Stomach (tissue), 9 donors: Measurements from ENCODE around the gene KCNC1. TPM values are rescaled to one million over a fixed set of nuclear protein-coding genes. Genes with fewer than 3 reads are reported as not detected.

Source experiments
- DNase-seq, 2 donors: peaks; one replicate each; pipeline versions ENCODE4 v3.0.0 to v3.0.0-alpha.2; 2013 to 2019
- H3K27ac ChIP-seq, 5 donors: fragments of 200-600 bp in 4 of 5; sonication (generic) in 4 of 5; one replicate each; pipeline ENCODE4 v1.5.1; 2013 to 2019; ENCODE audit warnings: mild to moderate bottlenecking in 1 of 5, moderate library complexity in 1 of 5
- H3K27me3 ChIP-seq, 3 donors: fragments of 200-600 bp; sonication (generic); one replicate each; pipeline ENCODE4 v1.5.1; 2017 to 2019; ENCODE audit warnings: mixed run types in 1 of 3
- H3K36me3 ChIP-seq, 4 donors: fragments of 200-600 bp; sonication (generic); 1 replicate in 3 of 4; 2 replicates in 1 of 4; pipeline ENCODE4 v1.5.1; 2016 to 2019
- H3K4me1 ChIP-seq, 4 donors: fragments of 200-600 bp; sonication (generic); one replicate each; pipeline ENCODE4 v1.5.1; 2016 to 2019
- H3K4me3 ChIP-seq, 4 donors: fragments of 200-600 bp; sonication (generic) in 3 of 4; one replicate each; pipeline ENCODE4 v1.5.1; 2016 to 2019; ENCODE audit warnings: mild to moderate bottlenecking in 1 of 4
- H3K9me3 ChIP-seq, 4 donors: fragments of 200-600 bp; sonication (generic); one replicate each; pipeline ENCODE4 v1.5.1; 2016 to 2019
- EP300 ChIP-seq: sonication (generic); formaldehyde crosslinking; IDR thresholded peaks from one replicate; pipeline ENCODE4 v1.6.1; 2017; ENCODE audit warnings: antibody characterized with exemption
- POLR2A ChIP-seq, 4 donors: fragments of 450-650 bp; IDR thresholded peaks; one replicate each; pipeline ENCODE4 v1.6.1; 2016; ENCODE audit warnings: antibody characterized with exemption in 4 of 4, control low read depth in 2 of 4, mild to moderate bottlenecking in 1 of 4, moderate library complexity in 1 of 4
- POLR2AphosphoS5 ChIP-seq, 3 donors: sonication (generic); formaldehyde crosslinking; IDR thresholded peaks; one replicate each; pipeline ENCODE4 v1.6.1; 2016; ENCODE audit warnings: antibody characterized with exemption in 3 of 3
- WGBS, 5 donors: extraction: QIAGEN DNeasy Blood & Tissue Kit in 3 of 5; methylation state at CpG; one replicate each; pipeline versions ENCODE4 v1.1.5 to v1.1.7; 2013 to 2018; 5-methylcytosine and 5-hydroxymethylcytosine counted together
- intact Hi-C: fragments of 100-400 bp; cut with DNase I; formaldehyde crosslinking; loops from one replicate; pipeline ENCODE4 v1.15.1; 2023; ENCODE audit warnings: low total_unique reads
- polyA plus RNA-seq, 3 donors: library from polyadenylated mRNA; stranded (reverse); fragments of 200-250 nt; gene quantifications; one replicate each; pipeline ENCODE4 v1.2.3, GENCODE V29; 2013
- total RNA-seq, 5 donors: library from RNA; depleted of rRNA; stranded (reverse); fragments of >200 nt; gene quantifications; one replicate each; pipeline versions ENCODE4 v1.1.0 to v1.2.3, GENCODE V29; 2014 to 2016
- TF ChIP-seq, protein P1 (sequence below), 7 experiments: fragments of 450-650 bp in 4 of 7; fragments of 200-600 bp in 3 of 7; sonication (generic) in 3 of 7; IDR thresholded peaks; one replicate each; pipeline ENCODE4 v1.5.1; 2016 to 2019; ENCODE audit warnings: antibody characterized with exemption in 7 of 7, control low read depth in 2 of 7, mild to moderate bottlenecking in 1 of 7
- donor health status: healthy with polysubstance abuse.
- donor health status: Bipolar disorder and iron deficiency.
- donor health status: healthy.

KCNC1 gene
- total and polyA plus RNA-seq, 8 donors, result 0.03 to 0.18 TPM; not detected in 6

DNA sequence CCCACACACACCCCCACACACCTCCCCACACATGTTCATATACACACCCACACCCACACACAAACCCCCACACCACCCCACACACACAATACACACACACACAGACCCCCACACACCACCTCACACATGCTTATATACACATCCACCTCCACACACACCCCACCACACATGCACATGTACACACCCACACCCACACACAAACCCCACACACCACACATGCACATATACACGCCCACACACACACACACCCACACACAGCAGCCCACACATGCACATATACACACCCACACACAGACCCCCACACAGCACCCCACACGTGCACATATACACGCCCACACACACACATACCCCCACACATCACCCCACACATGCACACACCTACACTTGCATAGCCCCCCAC is 29.1 kb downstream of the KCNC1 start:
- Histone ChIP-seq H3K4me1 (no peaks in the 10 kb centered on the region), H3K4me3 (no peak overlapping the region), H3K9me3 (peaks cover 0 to 4% (median 0%) of the 10 kb centered on the region in 4 donors), H3K27me3 (peaks cover 0 to 7% (median 0%) of the 10 kb centered on the region in 3 donors), H3K27ac (no peak overlapping the region), H3K36me3 (no peaks in the 10 kb centered on the region)
- WGBS, 5 donors, result 54 to 67% (median 59%) methylated on average over 3 of the region's 3 CpGs
- no peak for TF ChIP-seq EP300
- TF ChIP-seq, protein P1, sequence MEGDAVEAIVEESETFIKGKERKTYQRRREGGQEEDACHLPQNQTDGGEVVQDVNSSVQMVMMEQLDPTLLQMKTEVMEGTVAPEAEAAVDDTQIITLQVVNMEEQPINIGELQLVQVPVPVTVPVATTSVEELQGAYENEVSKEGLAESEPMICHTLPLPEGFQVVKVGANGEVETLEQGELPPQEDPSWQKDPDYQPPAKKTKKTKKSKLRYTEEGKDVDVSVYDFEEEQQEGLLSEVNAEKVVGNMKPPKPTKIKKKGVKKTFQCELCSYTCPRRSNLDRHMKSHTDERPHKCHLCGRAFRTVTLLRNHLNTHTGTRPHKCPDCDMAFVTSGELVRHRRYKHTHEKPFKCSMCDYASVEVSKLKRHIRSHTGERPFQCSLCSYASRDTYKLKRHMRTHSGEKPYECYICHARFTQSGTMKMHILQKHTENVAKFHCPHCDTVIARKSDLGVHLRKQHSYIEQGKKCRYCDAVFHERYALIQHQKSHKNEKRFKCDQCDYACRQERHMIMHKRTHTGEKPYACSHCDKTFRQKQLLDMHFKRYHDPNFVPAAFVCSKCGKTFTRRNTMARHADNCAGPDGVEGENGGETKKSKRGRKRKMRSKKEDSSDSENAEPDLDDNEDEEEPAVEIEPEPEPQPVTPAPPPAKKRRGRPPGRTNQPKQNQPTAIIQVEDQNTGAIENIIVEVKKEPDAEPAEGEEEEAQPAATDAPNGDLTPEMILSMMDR (IDR thresholded peaks at IDR 0.05), result no peak
- TF ChIP-seq POLR2A (IDR thresholded peaks at IDR 0.05), result no peak
- no peak for TF ChIP-seq POLR2AphosphoS5 (IDR thresholded peaks at IDR 0.05)
- intact Hi-C loops, result no loop called here
- no peak for DNase-seq

DNA sequence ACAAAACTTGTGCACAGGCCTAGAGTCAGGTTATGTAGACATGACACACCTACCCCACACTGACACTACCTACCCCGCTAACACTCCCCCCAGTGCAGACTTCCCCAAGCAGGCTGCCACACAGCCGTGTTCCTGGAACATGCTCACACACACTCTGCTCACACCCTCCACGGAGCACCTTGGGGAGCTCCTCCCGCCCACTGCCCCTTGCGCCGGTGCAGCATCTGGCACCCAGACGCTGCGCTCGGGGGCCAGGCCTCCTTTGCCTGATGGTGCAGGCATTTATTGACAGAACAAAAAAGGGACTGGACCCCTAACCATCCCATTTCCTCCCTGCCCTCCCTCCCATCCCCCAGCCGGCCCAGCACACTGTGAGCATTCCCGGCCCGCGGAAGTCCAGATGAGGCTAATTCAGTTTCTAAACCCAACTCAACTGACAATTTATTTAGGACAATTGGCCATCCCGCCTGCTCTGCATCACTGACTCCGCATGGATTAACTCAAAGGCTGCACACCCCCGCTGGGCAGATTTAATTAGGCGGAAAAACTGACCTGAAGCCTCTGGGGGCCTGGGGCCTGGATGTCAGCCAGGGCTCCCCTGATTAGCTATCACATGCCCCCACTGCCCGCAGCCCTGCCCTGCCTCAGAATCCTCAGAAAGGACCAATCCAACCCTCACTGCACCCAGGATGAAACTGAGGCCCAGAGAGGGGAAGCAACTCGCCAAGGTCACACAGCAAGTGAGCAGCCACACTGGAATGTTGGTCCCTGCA is 30.1 kb downstream of the KCNC1 start:
- TF ChIP-seq, protein P1 (IDR thresholded peaks at IDR 0.05), result no peak
- TF ChIP-seq POLR2A (IDR thresholded peaks at IDR 0.05), result no peak
- no peak for TF ChIP-seq POLR2AphosphoS5 (IDR thresholded peaks at IDR 0.05)
- no peak for TF ChIP-seq EP300
- 73 to 76% (median 75%) methylated on average over 19 of the region's 19 CpGs for WGBS, 5 donors
- no peaks in the 10 kb centered on the region for H3K4me1 ChIP-seq
- peaks cover 0 to 7% (median 0%) of the 10 kb centered on the region in 3 donors for H3K27me3 ChIP-seq
- H3K9me3 ChIP-seq, result no peaks in the 10 kb centered on the region
- DNase-seq, result peak in 1 of 2 donors; percentile 17
- intact Hi-C loops, result no loop called here
- no peak overlapping the region for H3K4me3 ChIP-seq
- no peak overlapping the region for H3K27ac ChIP-seq
- no peaks in the 10 kb centered on the region for H3K36me3 ChIP-seq

DNA sequence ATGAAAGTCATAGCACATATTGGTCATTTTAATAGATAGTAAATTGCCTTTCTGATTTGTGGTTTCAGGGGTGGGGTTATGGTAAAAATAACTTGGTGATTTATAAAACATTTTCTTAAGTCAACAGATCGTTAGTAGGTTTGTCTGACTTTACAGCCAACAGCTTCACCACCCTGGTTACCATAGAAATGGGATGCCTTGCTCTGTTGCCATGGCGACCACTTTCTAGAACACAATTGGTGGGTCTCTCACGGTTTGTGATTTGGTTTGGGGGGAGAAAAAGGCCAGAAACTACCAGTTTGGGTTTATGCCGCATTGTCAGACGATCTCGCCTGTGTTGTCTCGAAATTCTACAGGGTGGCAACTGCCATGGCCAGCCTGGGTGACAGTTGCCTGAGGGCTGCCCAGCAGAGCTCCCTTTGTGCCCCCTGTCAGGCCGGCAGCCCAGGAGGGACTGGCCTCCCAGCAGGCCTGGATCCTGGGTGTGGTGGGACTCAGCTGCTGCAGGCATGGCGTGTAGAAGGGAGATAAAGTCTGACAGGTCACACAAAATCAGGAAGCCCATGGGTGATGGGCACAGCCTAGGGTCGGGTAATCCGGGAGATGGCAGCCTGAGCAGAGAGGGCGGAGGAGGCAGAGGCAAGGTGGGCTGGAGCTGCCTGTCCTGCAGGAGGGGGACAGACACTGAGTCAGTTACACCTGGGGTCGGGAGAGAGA is 30.9 kb downstream of the KCNC1 start:
- H3K4me3 ChIP-seq, result no peak overlapping the region
- intact Hi-C loops, result no loop called here
- H3K4me1 ChIP-seq, result peaks cover 0 to 5% (median 0%) of the 10 kb centered on the region in 4 donors
- H3K27ac ChIP-seq, result no peak overlapping the region
- H3K9me3 ChIP-seq, result no peaks in the 10 kb centered on the region
- 66 to 83% (median 66%) methylated on average over 11 to 13 of the region's 13 CpGs for WGBS, 5 donors
- no peaks in the 10 kb centered on the region for H3K36me3 ChIP-seq
- TF ChIP-seq POLR2A (IDR thresholded peaks at IDR 0.05), result no peak
- TF ChIP-seq EP300, result no peak
- TF ChIP-seq POLR2AphosphoS5 (IDR thresholded peaks at IDR 0.05), result no peak
- TF ChIP-seq, protein P1 (IDR thresholded peaks at IDR 0.05), result no peak
- DNase-seq, result peak in 1 of 2 donors; percentile 16
- H3K27me3 ChIP-seq, result peaks cover 0 to 7% (median 0%) of the 10 kb centered on the region in 3 donors

DNA sequence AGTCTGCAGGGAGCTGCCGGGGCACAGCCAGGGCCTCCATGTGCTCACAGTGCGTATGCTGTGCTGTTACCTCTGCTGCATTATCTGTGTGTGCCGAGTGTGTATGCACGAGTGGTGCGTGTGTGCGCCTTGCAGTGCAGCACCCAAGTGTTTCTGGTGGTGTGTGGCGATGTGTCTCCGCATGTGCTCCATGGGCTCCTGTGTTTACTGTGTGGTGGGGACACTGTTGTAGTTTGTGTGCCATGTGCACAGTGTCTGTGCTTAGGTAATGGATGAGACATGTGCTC is 31.4 kb downstream of the KCNC1 start:
- WGBS, 5 donors, result 82 to 95% (median 88%) methylated on average over 8 of the region's 8 CpGs
- H3K4me3 ChIP-seq, result no peak overlapping the region
- no peaks in the 10 kb centered on the region for H3K9me3 ChIP-seq
- peaks cover 0 to 5% (median 0%) of the 10 kb centered on the region in 4 donors for H3K4me1 ChIP-seq
- no peak for DNase-seq
- TF ChIP-seq EP300 (no peak), POLR2A (IDR thresholded peaks at IDR 0.05) (no peak), POLR2AphosphoS5 (IDR thresholded peaks at IDR 0.05) (no peak)
- TF ChIP-seq, protein P1 (IDR thresholded peaks at IDR 0.05), result no peak
- H3K27me3 ChIP-seq, result peaks cover 0 to 7% (median 0%) of the 10 kb centered on the region in 3 donors
- no peak overlapping the region for H3K27ac ChIP-seq
- H3K36me3 ChIP-seq, result no peaks in the 10 kb centered on the region
- intact Hi-C loops, result no loop called here
